ENCODE results near the gene AFF2. TPM values are rescaled to one million over a fixed set of nuclear protein-coding genes. Genes with fewer than 3 reads are reported as not detected.

Gene AFF2
- total and polyA plus RNA-seq, 8 donors = 0.04 to 0.93 (median 0.41) TPM

DNA sequence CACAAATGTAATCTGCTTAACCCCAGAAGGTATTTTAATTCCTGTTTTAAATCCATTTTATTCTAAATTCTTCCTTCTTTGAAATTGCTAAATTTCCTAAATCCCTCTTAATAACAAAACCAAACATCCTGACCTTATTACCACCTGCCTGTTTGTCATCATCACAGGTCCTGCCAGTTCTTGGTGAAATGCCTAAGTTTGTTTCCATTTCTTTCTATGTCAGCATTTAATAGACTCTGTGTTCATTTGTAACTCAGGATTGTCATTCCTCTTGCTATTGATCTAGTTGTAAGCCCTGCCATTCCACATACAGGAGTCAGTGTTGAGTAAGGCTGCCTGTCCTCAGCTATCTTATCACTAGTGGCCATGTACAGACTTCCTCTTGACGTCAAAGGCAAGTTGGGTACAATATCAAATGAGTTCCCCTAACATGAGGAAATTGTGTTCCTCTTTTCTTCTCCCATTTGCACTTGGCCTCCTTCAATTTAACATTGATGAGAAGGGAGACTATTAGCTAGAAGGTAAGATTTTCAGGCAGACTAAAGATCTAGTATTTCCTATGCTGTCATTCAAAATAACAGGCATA is 440.1 kb downstream of the AFF2 start:
- ATAC-seq (no peak), FAIRE-seq (no peak), DNase-seq (no peak)
- Histone ChIP-seq H3K9me3 (no peaks in the 10 kb centered on the region), H3K27ac (no peak overlapping the region), H3K27me3 (peaks cover 0 to 21% (median 0%) of the 10 kb centered on the region in 4 donors), H3K4me3 (no peak overlapping the region), H3K4me1 (no peaks in the 10 kb centered on the region), H3K36me3 (no peaks in the 10 kb centered on the region)
- WGBS, 2 donors = 13 to 14% methylated on average over 1 of the region's 1 CpG
- TF ChIP-seq, protein P1, sequence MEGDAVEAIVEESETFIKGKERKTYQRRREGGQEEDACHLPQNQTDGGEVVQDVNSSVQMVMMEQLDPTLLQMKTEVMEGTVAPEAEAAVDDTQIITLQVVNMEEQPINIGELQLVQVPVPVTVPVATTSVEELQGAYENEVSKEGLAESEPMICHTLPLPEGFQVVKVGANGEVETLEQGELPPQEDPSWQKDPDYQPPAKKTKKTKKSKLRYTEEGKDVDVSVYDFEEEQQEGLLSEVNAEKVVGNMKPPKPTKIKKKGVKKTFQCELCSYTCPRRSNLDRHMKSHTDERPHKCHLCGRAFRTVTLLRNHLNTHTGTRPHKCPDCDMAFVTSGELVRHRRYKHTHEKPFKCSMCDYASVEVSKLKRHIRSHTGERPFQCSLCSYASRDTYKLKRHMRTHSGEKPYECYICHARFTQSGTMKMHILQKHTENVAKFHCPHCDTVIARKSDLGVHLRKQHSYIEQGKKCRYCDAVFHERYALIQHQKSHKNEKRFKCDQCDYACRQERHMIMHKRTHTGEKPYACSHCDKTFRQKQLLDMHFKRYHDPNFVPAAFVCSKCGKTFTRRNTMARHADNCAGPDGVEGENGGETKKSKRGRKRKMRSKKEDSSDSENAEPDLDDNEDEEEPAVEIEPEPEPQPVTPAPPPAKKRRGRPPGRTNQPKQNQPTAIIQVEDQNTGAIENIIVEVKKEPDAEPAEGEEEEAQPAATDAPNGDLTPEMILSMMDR (IDR thresholded peaks at IDR 0.05) = no peak
- intact Hi-C loops (cut with DNase I) = no loop called here

DNA sequence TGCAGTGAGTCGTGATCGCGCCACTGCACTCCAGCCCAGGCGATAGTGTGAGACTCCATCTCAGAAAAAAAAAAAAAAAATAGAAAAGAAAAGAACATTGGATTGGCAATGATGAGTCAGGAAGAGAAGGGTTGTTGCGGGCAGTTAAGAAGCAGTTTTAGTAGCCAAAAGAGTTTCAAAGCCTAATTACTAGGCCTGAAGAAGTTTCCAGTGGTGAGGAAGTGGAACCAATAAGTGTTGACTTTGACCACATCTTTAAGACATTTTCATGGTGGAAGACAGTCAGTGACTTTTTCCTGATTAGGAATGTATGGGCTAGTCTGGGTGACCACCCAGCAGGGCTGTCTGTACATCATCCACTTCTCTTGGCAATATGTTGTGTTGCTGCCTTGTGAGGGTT is 442.3 kb downstream of the AFF2 start:
- FAIRE-seq = no peak
- DNase-seq = no peak
- H3K27me3 ChIP-seq = peaks cover 0 to 21% (median 0%) of the 10 kb centered on the region in 4 donors
- no peak overlapping the region for H3K4me3 ChIP-seq
- TF ChIP-seq, protein P1 (IDR thresholded peaks at IDR 0.05) = no peak
- H3K27ac ChIP-seq = no peak overlapping the region
- H3K4me1 ChIP-seq = no peaks in the 10 kb centered on the region
- no peak for ATAC-seq
- no peaks in the 10 kb centered on the region for H3K36me3 ChIP-seq
- no peaks in the 10 kb centered on the region for H3K9me3 ChIP-seq
- 57 to 73% methylated on average over 5 of the region's 5 CpGs for WGBS, 2 donors
- intact Hi-C loops (cut with DNase I) = no loop called here

DNA sequence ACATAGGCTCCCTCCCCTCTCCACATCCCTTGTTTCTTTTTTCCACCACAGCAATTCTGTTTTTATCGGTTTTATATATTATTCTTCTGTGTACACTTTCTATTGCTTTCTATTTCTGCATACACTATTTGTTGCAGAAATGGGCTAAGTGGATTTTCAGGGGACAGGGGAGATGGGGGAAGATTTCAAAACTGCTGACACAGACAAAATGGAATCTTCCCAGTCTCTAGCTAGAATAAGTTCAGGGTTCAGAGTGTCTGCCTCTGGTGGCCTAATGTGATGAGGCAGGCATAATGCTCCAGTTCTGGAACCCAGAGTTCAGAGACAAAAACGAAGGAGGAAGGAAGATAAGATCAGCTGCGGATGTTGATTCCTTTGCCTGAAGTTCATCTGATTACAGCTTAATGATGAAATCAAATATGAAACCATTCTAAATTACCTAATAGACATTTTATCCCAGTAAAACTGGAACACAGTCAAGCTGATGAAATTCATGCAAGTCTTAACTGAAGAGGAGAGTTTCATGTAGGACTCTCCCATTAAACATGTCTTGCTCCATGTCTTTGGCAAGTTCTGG is 447.1 kb downstream of the AFF2 start:
- WGBS, 2 donors = 56 to 58% methylated on average over 3 of the region's 3 CpGs
- no peaks in the 10 kb centered on the region for H3K9me3 ChIP-seq
- TF ChIP-seq, protein P1 (IDR thresholded peaks at IDR 0.05) = no peak
- no peaks in the 10 kb centered on the region for H3K36me3 ChIP-seq
- no peak for FAIRE-seq
- ATAC-seq = no peak
- H3K27ac ChIP-seq = no peak overlapping the region
- intact Hi-C loops (cut with DNase I) = no loop called here
- H3K4me3 ChIP-seq = no peak overlapping the region
- no peak for DNase-seq
- no peaks in the 10 kb centered on the region for H3K4me1 ChIP-seq
- no peaks in the 10 kb centered on the region for H3K27me3 ChIP-seq

DNA sequence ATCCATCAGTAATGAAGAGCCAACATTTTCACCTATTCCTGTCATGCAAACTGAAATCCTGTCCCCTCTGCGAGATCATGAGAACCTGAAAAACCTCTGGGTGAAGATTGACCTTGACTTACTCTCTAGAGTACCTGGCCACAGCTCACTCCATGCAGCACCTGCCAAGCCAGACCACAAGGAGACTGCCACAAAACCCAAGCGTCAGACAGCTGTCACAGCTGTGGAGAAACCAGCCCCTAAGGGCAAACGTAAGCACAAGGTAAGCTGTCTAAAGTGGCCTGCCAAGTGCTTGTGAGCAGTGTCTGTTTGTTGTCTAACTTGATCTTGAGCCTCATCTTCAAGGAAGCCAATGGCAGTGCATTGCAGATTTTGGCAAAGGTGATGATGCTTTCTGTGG is 455.9 kb downstream of the AFF2 start:
- FAIRE-seq (no peak), ATAC-seq (no peak), DNase-seq (no peak)
- TF ChIP-seq, protein P1 (IDR thresholded peaks at IDR 0.05) = no peak
- WGBS, 2 donors = 35 to 51% methylated on average over 3 of the region's 3 CpGs
- no peaks in the 10 kb centered on the region for H3K36me3 ChIP-seq
- no peak overlapping the region for H3K27ac ChIP-seq
- intact Hi-C loops (cut with DNase I) = no loop called here
- H3K9me3 ChIP-seq = no peaks in the 10 kb centered on the region
- peaks cover 0 to 4% (median 0%) of the 10 kb centered on the region in 4 donors for H3K27me3 ChIP-seq
- H3K4me1 ChIP-seq = no peaks in the 10 kb centered on the region
- H3K4me3 ChIP-seq = no peak overlapping the region

DNA sequence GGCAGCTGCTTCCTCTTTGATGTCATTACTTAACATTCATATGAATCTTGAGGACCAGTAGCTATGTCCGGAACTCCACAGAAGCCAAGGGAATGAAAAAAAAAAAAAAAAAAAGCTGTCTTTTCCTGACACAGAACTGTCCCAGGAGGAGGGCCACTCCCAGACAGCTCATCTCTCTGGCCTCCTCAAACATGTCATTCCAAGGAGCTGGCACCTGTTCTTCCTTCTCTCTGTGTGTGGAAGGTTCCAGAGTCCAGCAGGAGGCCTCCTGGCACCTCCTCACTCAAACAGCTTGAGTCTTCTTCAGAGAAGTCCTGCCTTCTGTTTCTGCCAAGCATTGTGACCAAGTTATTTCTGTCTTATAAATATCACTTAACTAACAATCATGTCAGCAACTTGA is 458.5 kb downstream of the AFF2 start:
- H3K4me3 ChIP-seq = no peak overlapping the region
- TF ChIP-seq, protein P1 (IDR thresholded peaks at IDR 0.05) = no peak
- no peak for ATAC-seq
- no peak for DNase-seq
- no peaks in the 10 kb centered on the region for H3K36me3 ChIP-seq
- peaks cover 0 to 4% (median 0%) of the 10 kb centered on the region in 4 donors for H3K27me3 ChIP-seq
- WGBS, 2 donors = 67 to 72% methylated on average over 1 of the region's 1 CpG
- no peaks in the 10 kb centered on the region for H3K9me3 ChIP-seq
- no peak overlapping the region for H3K27ac ChIP-seq
- FAIRE-seq = no peak
- intact Hi-C loops (cut with DNase I) = no loop called here
- no peaks in the 10 kb centered on the region for H3K4me1 ChIP-seq
